D721Med (cell line): Measurements from ENCODE around the gene ARFIP2.

Experiments used
- DNase-seq: peaks from one replicate; pipeline ENCODE4 v3.0.0; 2011; ENCODE audit warnings: low spot score; ENCODE audit not compliant: insufficient read length
- FAIRE-seq: peaks from 2 replicates; lab custom pipeline; 2011; peaks lifted over from hg19 to GRCh38; lab: Jason Lieb, UNC
- TF ChIP-seq, protein P1 (sequence below): IDR thresholded peaks from 2 replicates; pipeline ENCODE4 v1.5.1; 2012; ENCODE audit warnings: mild to moderate bottlenecking, control low read depth; ENCODE audit not compliant: insufficient read depth; ENCODE audit errors: missing control alignments

Gene ARFIP2

DNA sequence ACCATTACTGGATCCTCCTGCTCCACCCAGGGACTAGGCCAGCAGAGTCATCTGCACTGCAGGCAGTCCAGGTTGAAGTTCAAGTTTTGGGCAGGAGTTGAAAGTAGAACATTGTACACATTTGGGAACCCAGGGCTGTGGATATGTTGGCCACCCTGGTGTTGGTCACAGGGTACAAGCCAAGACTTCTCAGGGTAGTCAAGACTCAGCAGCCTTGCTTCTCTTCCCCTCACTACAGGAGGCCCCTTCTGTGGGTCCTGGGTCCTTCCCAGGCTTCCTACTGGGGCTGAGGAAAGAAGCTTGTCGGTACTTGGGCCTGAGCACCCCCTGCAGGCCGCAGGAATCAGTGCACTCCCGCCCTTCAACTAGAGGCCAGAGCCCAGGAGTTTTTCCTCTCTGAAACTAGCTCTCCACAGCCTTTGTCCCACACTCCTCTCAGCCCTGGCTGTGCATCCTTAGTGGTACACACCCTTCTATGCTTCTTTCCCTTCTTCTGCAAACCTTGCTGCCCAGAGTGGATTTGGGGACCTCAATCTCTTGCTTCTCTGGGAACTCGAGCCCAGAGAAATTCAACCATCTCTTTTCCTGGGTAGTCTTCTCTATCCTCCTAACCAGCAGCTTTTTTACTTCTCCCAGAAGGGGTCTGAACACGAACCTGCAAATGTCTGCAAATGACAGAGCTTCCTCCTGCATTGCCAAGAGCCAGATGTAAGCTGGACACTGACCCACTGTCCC, 37.7 kb downstream of the ARFIP2 start:
- TF ChIP-seq, protein P1, sequence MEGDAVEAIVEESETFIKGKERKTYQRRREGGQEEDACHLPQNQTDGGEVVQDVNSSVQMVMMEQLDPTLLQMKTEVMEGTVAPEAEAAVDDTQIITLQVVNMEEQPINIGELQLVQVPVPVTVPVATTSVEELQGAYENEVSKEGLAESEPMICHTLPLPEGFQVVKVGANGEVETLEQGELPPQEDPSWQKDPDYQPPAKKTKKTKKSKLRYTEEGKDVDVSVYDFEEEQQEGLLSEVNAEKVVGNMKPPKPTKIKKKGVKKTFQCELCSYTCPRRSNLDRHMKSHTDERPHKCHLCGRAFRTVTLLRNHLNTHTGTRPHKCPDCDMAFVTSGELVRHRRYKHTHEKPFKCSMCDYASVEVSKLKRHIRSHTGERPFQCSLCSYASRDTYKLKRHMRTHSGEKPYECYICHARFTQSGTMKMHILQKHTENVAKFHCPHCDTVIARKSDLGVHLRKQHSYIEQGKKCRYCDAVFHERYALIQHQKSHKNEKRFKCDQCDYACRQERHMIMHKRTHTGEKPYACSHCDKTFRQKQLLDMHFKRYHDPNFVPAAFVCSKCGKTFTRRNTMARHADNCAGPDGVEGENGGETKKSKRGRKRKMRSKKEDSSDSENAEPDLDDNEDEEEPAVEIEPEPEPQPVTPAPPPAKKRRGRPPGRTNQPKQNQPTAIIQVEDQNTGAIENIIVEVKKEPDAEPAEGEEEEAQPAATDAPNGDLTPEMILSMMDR = peak; percentile 73
- no peak for FAIRE-seq
- peak; percentile 33 for DNase-seq

GRCh38 chr11:6442441-6442840, 38.7 kb downstream of the ARFIP2 start:
- FAIRE-seq = no peak
- DNase-seq = no peak
- TF ChIP-seq, protein P1 = no peak

DNA sequence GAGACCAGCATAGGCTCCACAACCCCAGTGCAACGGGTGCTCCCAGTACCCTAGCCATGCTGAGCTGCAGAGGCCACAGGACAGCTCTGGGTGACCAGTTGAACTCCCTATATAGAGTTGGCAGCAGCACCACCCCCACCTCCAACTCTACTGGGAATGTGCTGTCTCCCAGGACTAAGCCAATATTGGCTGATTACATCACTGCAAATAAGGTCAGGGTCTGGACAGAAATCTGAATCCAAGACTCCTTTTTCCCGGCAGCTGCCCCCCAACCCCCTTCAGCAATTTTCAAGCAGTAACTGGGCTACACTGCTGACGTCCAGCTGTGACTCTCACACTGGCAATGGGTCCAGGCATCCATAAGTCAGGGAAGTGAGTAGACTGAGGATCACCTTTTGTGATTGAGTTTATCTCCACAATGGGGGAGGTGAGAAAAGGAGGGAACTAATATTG, 40.2 kb downstream of the ARFIP2 start, which contains the start of gene HPX:
Gene HPX, minus strand, starts transcription at position 82 of the 453 bp plus-strand sequence. Its CDS starts 24 bp downstream, at position 58.
- TF ChIP-seq, protein P1 = no peak
- no peak for FAIRE-seq
- DNase-seq = no peak

DNA sequence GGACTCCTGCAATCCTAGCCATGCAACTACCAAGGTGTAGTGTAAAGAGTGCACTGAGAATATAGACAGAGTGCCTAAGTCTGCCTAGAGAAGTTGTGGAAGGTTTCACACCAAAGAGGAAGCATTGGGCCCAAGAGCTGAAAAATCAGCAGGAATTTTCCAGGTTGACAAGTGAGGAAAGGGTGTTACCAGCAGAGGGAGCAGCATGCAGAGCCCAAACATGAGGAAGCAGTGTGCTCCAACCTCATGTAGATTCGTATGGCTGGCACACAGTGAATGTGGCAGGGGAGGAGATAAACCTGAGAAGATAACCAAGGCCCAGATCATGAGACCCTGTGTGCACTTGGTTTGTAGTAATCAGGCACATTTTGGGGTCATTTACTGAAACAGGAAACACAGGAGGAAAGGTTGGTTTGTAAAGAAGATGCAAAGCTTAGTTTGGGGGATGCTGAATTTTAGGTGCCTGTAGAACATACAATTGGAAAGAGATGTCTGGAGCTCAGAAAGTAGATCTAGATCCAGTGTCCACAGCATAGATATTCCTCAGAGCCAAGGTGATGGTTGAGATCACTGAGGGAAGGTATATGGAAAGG, 42.1 kb downstream of the ARFIP2 start:
- no peak for FAIRE-seq
- TF ChIP-seq, protein P1 = peak; percentile 68
- DNase-seq = no peak

DNA sequence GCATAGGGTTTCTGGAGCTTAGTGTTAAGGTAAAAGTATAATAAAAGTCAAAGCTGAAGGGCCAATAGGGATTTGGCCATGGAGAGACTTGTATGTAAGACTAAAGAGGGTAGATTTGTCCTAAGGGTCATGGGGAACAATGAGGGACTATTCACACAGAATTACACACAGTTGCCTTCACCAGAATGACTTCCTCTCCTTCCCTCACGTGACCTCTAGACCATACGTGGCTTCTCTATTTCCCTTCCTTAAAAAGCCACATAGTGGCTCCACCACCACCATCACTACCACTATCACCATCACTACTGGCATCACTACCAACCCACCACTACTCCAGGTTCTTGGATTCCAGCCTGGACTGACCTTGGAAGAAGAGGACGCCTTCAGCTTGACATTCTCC, 43.1 kb downstream of the ARFIP2 start:
- no peak for DNase-seq
- TF ChIP-seq, protein P1 = no peak
- FAIRE-seq = no peak

GRCh38 chr11:6437423-6437822, 43.7 kb downstream of the ARFIP2 start:
- FAIRE-seq (no peak), DNase-seq (no peak)
- TF ChIP-seq, protein P1 = no peak
